SJSA1 (cell line): ENCODE data around the gene SLC1A7. TPM values are rescaled to one million over a fixed set of nuclear protein-coding genes. Genes with fewer than 3 reads are reported as not detected.

ENCODE experiments used
- DNase-seq, 2 experiments: peaks; one replicate each; pipeline ENCODE4 v3.0.0-alpha.2; 2015 to 2020; ENCODE audit warnings: low spot score in 2 of 2, low read depth in 1 of 2
- H3K27ac ChIP-seq: fragments of 250-450 bp; sonication (Bioruptor Pico); 2 replicates; pipeline ENCODE4 v1.5.1; 2020; ENCODE audit warnings: mild to moderate bottlenecking, moderate library complexity
- H3K27me3 ChIP-seq: fragments of 250-450 bp; sonication (Bioruptor Pico); replicated peaks from 2 replicates; pipeline ENCODE4 v1.5.1; 2020; ENCODE audit warnings: mild to moderate bottlenecking, moderate library complexity
- H3K36me3 ChIP-seq: fragments of 250-450 bp; sonication (Bioruptor Pico); 2 replicates; pipeline ENCODE4 v1.5.1; 2020; ENCODE audit warnings: mild to moderate bottlenecking
- H3K4me1 ChIP-seq: fragments of 250-450 bp; sonication (Bioruptor Pico); replicated peaks from 2 replicates; pipeline ENCODE4 v1.6.1; 2021; ENCODE audit warnings: mild to moderate bottlenecking
- H3K4me3 ChIP-seq: fragments of 250-450 bp; sonication (Bioruptor Pico); 2 replicates; pipeline ENCODE4 v1.5.1; 2020; ENCODE audit warnings: mild to moderate bottlenecking
- H3K9me3 ChIP-seq: fragments of 250-450 bp; sonication (Bioruptor Pico); replicated peaks from 2 replicates; pipeline ENCODE4 v1.5.1; 2020; ENCODE audit warnings: mild to moderate bottlenecking
- total RNA-seq: library from RNA; depleted of rRNA; stranded (reverse); fragments of >200 nt; shearing (Covaris generic); gene quantifications from 2 replicates; pipeline ENCODE4 v1.2.3, GENCODE V29; 2014

SLC1A7 gene
- total RNA-seq, 1 experiment from 2014 or later = 12.1 TPM

DNA sequence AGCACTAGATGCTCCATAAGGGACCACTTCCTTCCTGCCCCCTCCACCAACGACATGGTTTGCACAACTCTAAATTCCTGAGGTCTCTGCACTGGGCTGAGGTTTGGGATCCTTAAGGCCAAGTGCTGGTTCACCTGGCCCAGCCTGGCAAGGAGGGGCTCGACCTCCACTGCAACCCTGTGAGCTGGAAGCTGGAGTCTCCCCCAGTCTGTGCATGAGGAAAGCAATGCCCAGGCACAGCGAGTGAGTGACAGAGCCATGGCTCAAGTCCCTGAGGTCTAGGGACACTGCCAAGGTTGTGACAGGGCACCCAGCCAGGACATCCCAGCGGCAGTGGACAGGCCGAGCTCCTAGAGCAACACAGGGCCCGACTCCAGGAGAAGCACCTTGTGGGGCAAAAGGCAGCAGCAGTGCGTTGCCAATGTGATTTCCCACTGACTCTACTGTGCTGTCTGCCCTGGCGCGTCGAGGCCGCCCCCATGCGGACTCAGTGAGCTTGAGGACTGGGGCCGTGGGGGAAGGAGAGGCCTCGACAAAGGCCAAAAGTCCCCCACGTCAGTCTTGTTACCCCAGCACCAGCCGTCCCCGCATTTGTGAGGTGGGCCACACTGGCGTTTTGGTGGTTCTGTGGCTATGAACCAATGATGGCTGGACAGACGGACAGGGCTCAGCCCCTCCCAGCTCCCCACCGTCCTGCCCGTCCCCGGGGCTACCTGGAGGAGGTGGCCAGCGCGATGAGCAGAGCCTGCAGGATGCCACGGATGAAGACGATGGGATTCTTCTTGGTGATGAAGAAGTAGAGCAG is 50.4 kb downstream of the SLC1A7 start:
- Histone ChIP-seq H3K27me3 (no peaks in the 10 kb centered on the region), H3K4me1 (peaks cover 14% of the 10 kb centered on the region), H3K9me3 (peaks cover 7% of the 10 kb centered on the region), H3K4me3 (no peak overlapping the region), H3K27ac (no peak overlapping the region), H3K36me3 (no peaks in the 10 kb centered on the region)
- no peak for DNase-seq

DNA sequence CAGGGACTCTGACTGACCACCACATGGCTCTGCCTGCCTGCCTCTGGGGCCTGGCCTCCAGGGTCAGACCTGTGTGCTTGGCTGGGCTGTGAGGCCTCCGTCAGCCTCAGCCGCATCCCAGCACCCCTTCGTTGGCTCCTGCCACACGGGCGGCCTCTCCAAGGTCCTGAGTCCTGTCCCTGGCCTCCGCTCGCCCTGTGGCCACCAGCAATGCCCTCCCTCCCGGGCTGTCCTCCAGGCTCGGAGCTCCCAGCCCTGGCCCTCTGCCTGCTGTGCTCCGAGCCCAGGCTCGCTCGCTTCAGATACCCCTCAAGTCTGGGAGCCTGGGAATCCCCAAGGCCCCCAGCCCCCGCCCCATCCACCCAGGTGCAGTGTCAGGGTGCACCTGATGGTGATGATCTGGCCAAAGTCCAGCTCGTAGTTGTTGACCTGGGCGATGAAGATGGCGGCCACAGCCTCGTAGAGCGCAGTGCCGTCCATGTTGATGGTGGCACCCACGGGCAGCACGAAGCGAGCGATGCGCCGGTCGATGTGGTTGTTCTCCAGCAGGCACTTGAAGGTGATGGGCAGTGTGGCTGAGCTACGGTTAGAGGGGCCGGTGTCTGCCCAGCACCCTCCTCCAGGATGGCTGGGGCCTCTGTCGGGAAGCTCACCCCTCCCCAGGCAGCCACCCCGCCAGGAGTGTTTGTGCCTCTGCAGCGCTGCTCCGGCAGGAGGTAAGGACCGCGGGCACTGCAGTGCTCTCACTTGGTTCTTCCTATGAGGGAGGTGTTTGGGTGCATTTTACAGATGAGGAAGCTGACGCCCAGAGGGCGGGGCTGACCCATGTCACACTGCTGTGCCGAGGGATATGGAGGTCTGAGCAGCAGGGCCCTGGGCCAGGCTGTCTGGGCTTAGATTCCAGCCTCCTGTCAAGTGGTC is 52.0 kb downstream of the SLC1A7 start:
- H3K27me3 ChIP-seq = no peaks in the 10 kb centered on the region
- H3K9me3 ChIP-seq = no peaks in the 10 kb centered on the region; the same call in 1 of the 2 replicates
- H3K4me1 ChIP-seq = peaks cover 14% of the 10 kb centered on the region
- H3K27ac ChIP-seq = no peak overlapping the region
- no peaks in the 10 kb centered on the region for H3K36me3 ChIP-seq
- no peak overlapping the region for H3K4me3 ChIP-seq
- DNase-seq = no peak

DNA sequence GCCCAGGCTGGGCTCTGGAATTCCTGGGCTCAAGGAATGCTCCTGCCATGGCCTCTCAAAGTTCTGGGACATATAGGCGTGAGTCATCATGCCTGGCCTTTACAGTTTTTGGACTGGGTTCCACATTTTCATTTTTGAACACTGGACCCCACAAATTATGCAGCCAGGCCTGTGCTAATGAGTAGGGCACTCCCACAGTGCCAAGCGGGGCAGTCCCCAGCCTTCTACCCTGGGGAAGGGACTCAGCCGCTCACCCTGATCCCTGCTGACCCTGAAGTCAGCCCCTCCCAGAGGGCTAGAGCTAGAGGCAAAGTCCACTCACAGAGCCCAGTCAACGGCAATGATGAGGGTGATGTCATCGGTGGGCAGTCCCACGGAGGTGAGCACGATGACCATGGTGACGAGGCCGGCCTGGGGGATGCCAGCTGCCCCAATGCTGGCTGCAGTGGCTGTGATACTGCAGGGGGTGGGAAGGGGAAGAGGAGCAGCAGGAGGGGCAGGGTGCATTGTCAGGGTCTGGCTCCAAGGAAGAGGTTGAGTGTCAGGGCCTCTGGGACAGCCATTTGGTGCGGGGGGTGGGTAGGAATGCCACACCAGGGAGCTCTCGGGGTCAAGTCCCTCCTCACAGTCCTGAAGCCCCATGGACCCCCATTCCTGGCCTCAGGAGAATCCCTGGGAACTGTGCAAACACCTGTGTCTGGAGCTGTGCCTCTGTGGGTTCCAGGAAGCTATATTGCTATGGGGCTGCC is 52.8 kb downstream of the SLC1A7 start:
- no peaks in the 10 kb centered on the region for H3K27me3 ChIP-seq
- no peaks in the 10 kb centered on the region for H3K36me3 ChIP-seq
- no peak overlapping the region for H3K4me3 ChIP-seq
- no peaks in the 10 kb centered on the region for H3K9me3 ChIP-seq
- peaks cover 14% of the 10 kb centered on the region for H3K4me1 ChIP-seq
- DNase-seq = peak in 1 of 2 experiments; percentile 36
- H3K27ac ChIP-seq = peak overlapping the region; percentile 18; the same call in 1 of the 2 replicates

GRCh38 chr1:53088616-53089300 is 53.7 kb downstream of the SLC1A7 start:
- no peaks in the 10 kb centered on the region for H3K36me3 ChIP-seq
- peaks cover 14% of the 10 kb centered on the region for H3K4me1 ChIP-seq
- no peaks in the 10 kb centered on the region for H3K27me3 ChIP-seq
- H3K27ac ChIP-seq = 0 out of 2 replicates have a peak overlapping the region, but pooled peaks have one; percentile 18
- H3K4me3 ChIP-seq = no peak overlapping the region
- no peaks in the 10 kb centered on the region for H3K9me3 ChIP-seq
- no peak for DNase-seq

GRCh38 chr1:53087332-53088285 is 54.8 kb downstream of the SLC1A7 start:
- Histone ChIP-seq H3K9me3 (no peaks in the 10 kb centered on the region), H3K36me3 (no peaks in the 10 kb centered on the region), H3K27ac (no peak overlapping the region), H3K4me1 (peaks cover 14% of the 10 kb centered on the region), H3K4me3 (no peak overlapping the region), H3K27me3 (no peaks in the 10 kb centered on the region)
- DNase-seq = no peak

DNA sequence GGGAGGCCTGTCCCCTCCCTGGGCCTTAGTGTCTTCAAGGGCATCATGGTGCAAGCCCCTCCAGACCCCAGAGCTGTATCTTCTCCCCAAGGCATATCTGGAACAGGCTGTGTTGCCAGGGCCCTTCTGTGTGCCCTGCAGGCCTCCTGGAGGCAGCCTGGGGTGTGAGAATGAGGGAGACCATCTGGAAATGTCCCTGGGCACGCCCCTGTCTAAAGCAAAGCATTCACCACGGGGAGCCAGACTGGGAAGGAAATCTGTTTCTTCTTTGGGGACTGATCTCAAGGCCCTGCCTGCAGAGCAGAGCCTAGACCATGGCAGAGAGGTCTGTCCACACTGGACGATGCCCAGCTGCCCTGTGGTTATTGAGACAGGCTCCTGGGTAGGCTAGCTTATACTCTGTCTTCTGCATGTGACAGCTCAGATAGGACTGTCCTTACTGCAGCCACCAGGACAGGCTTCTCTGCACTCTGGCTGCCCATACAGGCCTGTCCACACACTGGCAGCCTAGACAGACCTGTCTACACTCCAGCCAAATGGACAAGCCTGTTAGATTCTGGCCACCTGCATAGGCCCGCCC is 55.9 kb downstream of the SLC1A7 start:
- Histone ChIP-seq H3K4me3 (no peak overlapping the region), H3K27ac (no peak overlapping the region), H3K36me3 (no peaks in the 10 kb centered on the region), H3K27me3 (no peaks in the 10 kb centered on the region), H3K4me1 (peaks cover 14% of the 10 kb centered on the region), H3K9me3 (no peaks in the 10 kb centered on the region)
- no peak for DNase-seq

DNA sequence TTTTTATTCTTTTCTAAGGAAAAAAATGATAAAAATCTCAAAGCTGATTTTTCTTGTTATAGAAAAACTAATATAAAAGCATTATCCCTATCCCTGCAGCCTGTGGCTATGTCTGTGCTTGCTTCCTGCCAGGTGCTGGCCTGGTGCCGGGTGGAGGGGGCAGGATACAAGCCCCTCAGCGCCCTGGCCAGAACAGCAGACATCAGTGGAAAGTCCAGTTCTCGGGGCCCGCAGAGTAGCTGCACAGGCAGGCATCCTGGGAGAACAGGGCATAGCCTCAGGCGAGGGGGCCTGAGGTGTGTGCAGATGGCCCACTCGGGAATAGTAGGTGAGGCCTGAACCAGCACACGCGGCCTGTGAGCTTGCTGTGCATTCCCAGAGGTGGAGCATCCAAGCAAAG is 57.0 kb downstream of the SLC1A7 start:
- Histone ChIP-seq H3K9me3 (no peaks in the 10 kb centered on the region), H3K36me3 (no peaks in the 10 kb centered on the region), H3K27ac (no peak overlapping the region), H3K4me1 (peaks cover 14% of the 10 kb centered on the region), H3K4me3 (no peak overlapping the region), H3K27me3 (no peaks in the 10 kb centered on the region)
- DNase-seq = no peak

DNA sequence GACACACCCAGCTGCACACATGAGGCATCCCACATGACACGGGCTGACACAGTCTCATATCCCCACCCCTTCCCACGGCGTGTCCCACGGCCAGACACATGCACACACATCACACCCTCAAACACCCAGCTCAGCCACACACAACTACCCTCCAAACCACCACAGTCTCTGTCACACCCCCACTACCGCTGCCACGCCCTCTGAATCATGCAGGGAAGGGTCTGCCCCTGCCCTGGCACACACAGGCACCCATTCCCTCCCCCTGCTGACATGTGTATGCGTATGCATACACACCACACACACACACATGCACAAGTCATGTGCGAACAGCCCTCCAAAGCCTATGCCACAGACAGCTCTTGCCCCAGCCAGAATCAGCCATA is 57.9 kb downstream of the SLC1A7 start:
- peaks cover 10% of the 10 kb centered on the region for H3K4me1 ChIP-seq
- no peak overlapping the region for H3K4me3 ChIP-seq
- H3K36me3 ChIP-seq = no peaks in the 10 kb centered on the region
- no peak overlapping the region for H3K27ac ChIP-seq
- no peaks in the 10 kb centered on the region for H3K27me3 ChIP-seq
- DNase-seq = no peak
- no peaks in the 10 kb centered on the region for H3K9me3 ChIP-seq

DNA sequence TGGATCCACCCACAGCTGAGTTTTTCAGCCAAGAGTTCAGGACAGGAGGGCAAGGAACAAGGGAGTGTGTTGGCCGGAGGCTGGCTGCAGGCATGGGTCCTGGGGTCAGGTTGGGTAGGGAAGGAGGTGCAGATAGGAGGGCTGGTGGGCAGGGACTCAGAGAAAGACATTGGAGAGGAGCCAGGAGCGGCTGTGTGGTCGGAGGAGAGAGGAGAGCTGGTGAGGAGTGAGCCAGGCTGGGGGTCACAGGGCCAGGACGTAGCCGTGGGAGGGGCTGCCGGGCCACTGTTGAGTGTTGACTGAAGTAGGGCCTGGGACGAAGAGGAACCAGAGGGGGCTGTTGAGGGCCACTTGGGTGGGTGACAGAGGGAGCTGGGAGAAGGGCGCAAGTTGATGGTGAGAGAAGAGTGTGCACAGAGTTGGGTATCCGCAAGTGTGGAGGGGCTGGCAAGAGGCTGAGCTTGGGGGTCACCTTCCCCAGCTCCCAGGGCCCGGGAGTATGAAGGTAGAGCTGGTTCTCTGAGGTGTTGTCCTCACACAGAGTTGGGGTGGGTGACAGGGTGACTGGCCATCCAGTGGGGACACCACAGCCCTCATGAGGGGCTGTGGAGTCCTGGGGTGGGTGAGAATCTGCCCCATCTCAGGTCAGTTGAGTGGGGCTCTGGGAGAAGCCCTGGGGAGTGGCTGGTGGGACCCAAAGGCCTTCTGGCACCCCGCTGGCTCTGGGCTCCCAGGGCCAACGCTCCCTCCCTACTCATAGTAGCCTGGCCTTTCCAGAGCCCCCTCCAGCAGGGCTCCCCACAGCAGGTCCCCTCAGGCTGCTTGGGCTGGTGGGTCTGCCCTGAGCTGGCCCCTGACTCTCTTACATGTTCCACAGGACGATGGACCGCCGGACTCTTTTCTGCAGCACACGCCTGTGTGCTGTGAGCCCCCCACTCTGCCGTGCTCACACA is 58.5 kb downstream of the SLC1A7 start:
- H3K4me1 ChIP-seq = peaks cover 3% of the 10 kb centered on the region
- no peak overlapping the region for H3K4me3 ChIP-seq
- no peak for DNase-seq
- no peak overlapping the region for H3K27ac ChIP-seq
- H3K27me3 ChIP-seq = no peaks in the 10 kb centered on the region
- H3K36me3 ChIP-seq = no peaks in the 10 kb centered on the region
- H3K9me3 ChIP-seq = no peaks in the 10 kb centered on the region

- no peaks in the 10 kb centered on the region for H3K9me3 ChIP-seq
- no peak for DNase-seq
These were observed 59.5 kb downstream of the SLC1A7 start for GRCh38 chr1:53082826-53083455.

More at GRCh38 chr1:53082826-53083455, 59.5 kb downstream of the SLC1A7 start:
- no peak overlapping the region for H3K4me3 ChIP-seq
- H3K27me3 ChIP-seq = no peaks in the 10 kb centered on the region
- H3K4me1 ChIP-seq = no peaks in the 10 kb centered on the region
- no peaks in the 10 kb centered on the region for H3K36me3 ChIP-seq
- no peak overlapping the region for H3K27ac ChIP-seq
